Adrenal gland (tissue), 5 donors: Measurements from ENCODE around the gene TAF12.

ENCODE experiments used
- POLR2A ChIP-seq, 2 donors: fragments of 450-650 bp; IDR thresholded peaks; one replicate each; pipeline ENCODE4 v1.6.1; 2017; ENCODE audit warnings: antibody characterized with exemption in 2 of 2, mild to moderate bottlenecking in 2 of 2, moderate library complexity in 1 of 2
- TF ChIP-seq, protein P1 (sequence below), 6 experiments: fragments of 450-650 bp in 4 of 6; fragments of 200-600 bp in 2 of 6; sonication (generic) in 1 of 6; IDR thresholded peaks; 1 replicate in 5 of 6; 2 replicates in 1 of 6; pipeline versions ENCODE4 v1.5.1 to v1.8.0; 2016 to 2021; ENCODE audit warnings: antibody characterized with exemption in 6 of 6, mild to moderate bottlenecking in 2 of 6, moderate library complexity in 1 of 6
- donor health status: DM: no; HTN: no; CAD: no.

GRCh38 chr1:28648474-28649198 is 5.8 kb upstream of the TAF12 start, which contains the start of gene RNU11:
- TF ChIP-seq POLR2A (IDR thresholded peaks at IDR 0.05) = peak; percentile 100
- TF ChIP-seq, protein P1, sequence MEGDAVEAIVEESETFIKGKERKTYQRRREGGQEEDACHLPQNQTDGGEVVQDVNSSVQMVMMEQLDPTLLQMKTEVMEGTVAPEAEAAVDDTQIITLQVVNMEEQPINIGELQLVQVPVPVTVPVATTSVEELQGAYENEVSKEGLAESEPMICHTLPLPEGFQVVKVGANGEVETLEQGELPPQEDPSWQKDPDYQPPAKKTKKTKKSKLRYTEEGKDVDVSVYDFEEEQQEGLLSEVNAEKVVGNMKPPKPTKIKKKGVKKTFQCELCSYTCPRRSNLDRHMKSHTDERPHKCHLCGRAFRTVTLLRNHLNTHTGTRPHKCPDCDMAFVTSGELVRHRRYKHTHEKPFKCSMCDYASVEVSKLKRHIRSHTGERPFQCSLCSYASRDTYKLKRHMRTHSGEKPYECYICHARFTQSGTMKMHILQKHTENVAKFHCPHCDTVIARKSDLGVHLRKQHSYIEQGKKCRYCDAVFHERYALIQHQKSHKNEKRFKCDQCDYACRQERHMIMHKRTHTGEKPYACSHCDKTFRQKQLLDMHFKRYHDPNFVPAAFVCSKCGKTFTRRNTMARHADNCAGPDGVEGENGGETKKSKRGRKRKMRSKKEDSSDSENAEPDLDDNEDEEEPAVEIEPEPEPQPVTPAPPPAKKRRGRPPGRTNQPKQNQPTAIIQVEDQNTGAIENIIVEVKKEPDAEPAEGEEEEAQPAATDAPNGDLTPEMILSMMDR (IDR thresholded peaks at IDR 0.05) = no peak
